Peyer's patch (tissue), 4 donors: ENCODE data around the gene MOB3A. TPM values are rescaled to one million over a fixed set of nuclear protein-coding genes. Genes with fewer than 3 reads are reported as not detected.
"Not testable (repeated sequence)": the region's sequence is repeated elsewhere in the genome, so short reads cannot be mapped to it uniquely, and the experiment has no call there.

ENCODE experiments used
- DNase-seq, 3 donors: peaks; one replicate each; pipeline ENCODE4 v3.0.0-alpha.2; 2017 to 2019
- H3K27ac ChIP-seq, 4 donors: fragments of 200-600 bp; sonication (generic); one replicate each; pipeline ENCODE4 v1.5.1; 2016 to 2019
- H3K27me3 ChIP-seq, 2 donors: fragments of 200-600 bp; sonication (generic); one replicate each; pipeline ENCODE4 v1.5.1; 2019
- H3K36me3 ChIP-seq, 3 donors: fragments of 200-600 bp; sonication (generic); one replicate each; pipeline ENCODE4 v1.5.1; 2016 to 2019
- H3K4me1 ChIP-seq, 4 donors: fragments of 200-600 bp; sonication (generic); one replicate each; pipeline ENCODE4 v1.5.1; 2016 to 2019
- H3K4me3 ChIP-seq, 4 donors: fragments of 200-600 bp; sonication (generic); 1 replicate in 3 of 4; 2 replicates in 1 of 4; pipeline ENCODE4 v1.5.1; 2016 to 2019; ENCODE audit warnings: mild to moderate bottlenecking in 1 of 4
- H3K9me3 ChIP-seq, 4 donors: fragments of 200-600 bp; sonication (generic); one replicate each; pipeline ENCODE4 v1.5.1; 2016 to 2019; ENCODE audit warnings: mild to moderate bottlenecking in 1 of 4
- POLR2A ChIP-seq, 2 donors: fragments of 450-650 bp; IDR thresholded peaks; one replicate each; pipeline ENCODE4 v1.5.1; 2017; ENCODE audit warnings: antibody characterized with exemption in 2 of 2, mild to moderate bottlenecking in 2 of 2, moderate library complexity in 2 of 2
- total RNA-seq, 4 donors: library from RNA; depleted of rRNA; stranded (reverse); fragments of >200 nt; gene quantifications; one replicate each; pipeline ENCODE4 v1.1.0, GENCODE V29; 2016
- TF ChIP-seq, protein P1 (sequence below), 6 experiments: fragments of 450-650 bp in 4 of 6; fragments of 200-600 bp in 2 of 6; sonication (generic) in 1 of 6; IDR thresholded peaks; one replicate each; pipeline ENCODE4 v1.5.1; 2017 to 2019; ENCODE audit warnings: antibody characterized with exemption in 6 of 6, mild to moderate bottlenecking in 3 of 6, moderate library complexity in 1 of 6

The MOB3A gene
- total RNA-seq, 4 donors from 2014 or later: 32.6 to 55.3 (median 35.1) TPM

DNA sequence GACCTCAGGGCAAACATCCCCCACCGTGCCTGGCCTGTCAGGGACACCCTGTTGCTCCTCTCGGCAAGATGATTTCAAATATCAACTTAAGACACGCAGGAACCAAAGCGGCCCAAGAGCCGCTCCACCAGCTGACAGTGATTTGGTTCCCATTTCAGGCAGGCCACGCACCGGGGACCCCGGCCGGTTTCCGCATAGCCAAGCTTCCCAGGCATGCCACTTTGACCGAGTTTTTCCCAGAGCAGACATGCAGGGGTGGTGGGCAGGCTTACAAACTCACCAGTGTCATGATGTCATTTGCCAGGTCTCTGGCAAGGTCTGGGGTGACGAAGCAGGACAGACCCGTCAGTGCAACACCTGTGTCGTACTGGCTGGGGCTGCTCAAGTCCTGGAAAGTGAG is 36.1 kb upstream of the MOB3A start:
- no peaks in the 10 kb centered on the region for H3K27me3 ChIP-seq
- no peaks in the 10 kb centered on the region for H3K9me3 ChIP-seq
- DNase-seq: no peak
- H3K36me3 ChIP-seq: peaks cover 0 to 70% (median 0%) of the 10 kb centered on the region in 3 donors
- no peak overlapping the region for H3K27ac ChIP-seq
- H3K4me3 ChIP-seq: no peak overlapping the region
- no peak for TF ChIP-seq POLR2A (IDR thresholded peaks at IDR 0.05)
- TF ChIP-seq, protein P1, sequence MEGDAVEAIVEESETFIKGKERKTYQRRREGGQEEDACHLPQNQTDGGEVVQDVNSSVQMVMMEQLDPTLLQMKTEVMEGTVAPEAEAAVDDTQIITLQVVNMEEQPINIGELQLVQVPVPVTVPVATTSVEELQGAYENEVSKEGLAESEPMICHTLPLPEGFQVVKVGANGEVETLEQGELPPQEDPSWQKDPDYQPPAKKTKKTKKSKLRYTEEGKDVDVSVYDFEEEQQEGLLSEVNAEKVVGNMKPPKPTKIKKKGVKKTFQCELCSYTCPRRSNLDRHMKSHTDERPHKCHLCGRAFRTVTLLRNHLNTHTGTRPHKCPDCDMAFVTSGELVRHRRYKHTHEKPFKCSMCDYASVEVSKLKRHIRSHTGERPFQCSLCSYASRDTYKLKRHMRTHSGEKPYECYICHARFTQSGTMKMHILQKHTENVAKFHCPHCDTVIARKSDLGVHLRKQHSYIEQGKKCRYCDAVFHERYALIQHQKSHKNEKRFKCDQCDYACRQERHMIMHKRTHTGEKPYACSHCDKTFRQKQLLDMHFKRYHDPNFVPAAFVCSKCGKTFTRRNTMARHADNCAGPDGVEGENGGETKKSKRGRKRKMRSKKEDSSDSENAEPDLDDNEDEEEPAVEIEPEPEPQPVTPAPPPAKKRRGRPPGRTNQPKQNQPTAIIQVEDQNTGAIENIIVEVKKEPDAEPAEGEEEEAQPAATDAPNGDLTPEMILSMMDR (IDR thresholded peaks at IDR 0.05): no peak
- no peaks in the 10 kb centered on the region for H3K4me1 ChIP-seq

GRCh38 chr19:2131012-2131975 is 35.2 kb upstream of the MOB3A start:
- not testable (repeated sequence) for DNase-seq, H3K4me1 ChIP-seq, H3K27ac ChIP-seq, H3K4me3 ChIP-seq, H3K9me3 ChIP-seq, H3K27me3 ChIP-seq
- peaks cover 0 to 70% (median 0%) of the 10 kb centered on the region in 3 donors for H3K36me3 ChIP-seq

GRCh38 chr19:2129892-2130770 is 34.0 kb upstream of the MOB3A start:
- H3K36me3 ChIP-seq: peaks cover 0 to 72% (median 0%) of the 10 kb centered on the region in 3 donors
- H3K4me1 ChIP-seq: no peaks in the 10 kb centered on the region
- no peak for TF ChIP-seq POLR2A (IDR thresholded peaks at IDR 0.05)
- TF ChIP-seq, protein P1 (IDR thresholded peaks at IDR 0.05): no peak
- H3K4me3 ChIP-seq: no peak overlapping the region
- no peaks in the 10 kb centered on the region for H3K9me3 ChIP-seq
- no peaks in the 10 kb centered on the region for H3K27me3 ChIP-seq
- no peak for DNase-seq
- H3K27ac ChIP-seq: no peak overlapping the region

GRCh38 chr19:2129486-2129885 is 33.4 kb upstream of the MOB3A start:
- no peaks in the 10 kb centered on the region for H3K9me3 ChIP-seq
- DNase-seq: no peak
- no peaks in the 10 kb centered on the region for H3K27me3 ChIP-seq
- TF ChIP-seq, protein P1 (IDR thresholded peaks at IDR 0.05): no peak
- TF ChIP-seq POLR2A (IDR thresholded peaks at IDR 0.05): no peak
- H3K27ac ChIP-seq: no peak overlapping the region
- H3K4me3 ChIP-seq: no peak overlapping the region
- peaks cover 0 to 75% (median 0%) of the 10 kb centered on the region in 3 donors for H3K36me3 ChIP-seq
- H3K4me1 ChIP-seq: no peaks in the 10 kb centered on the region

- Histone ChIP-seq H3K36me3 (peaks cover 0 to 77% (median 0%) of the 10 kb centered on the region in 3 donors), H3K27ac (no peak overlapping the region), H3K4me3 (no peak overlapping the region), H3K27me3 (no peaks in the 10 kb centered on the region), H3K9me3 (no peaks in the 10 kb centered on the region), H3K4me1 (no peaks in the 10 kb centered on the region)
- DNase-seq: no peak
- no peak for TF ChIP-seq POLR2A (IDR thresholded peaks at IDR 0.05)
- TF ChIP-seq, protein P1 (IDR thresholded peaks at IDR 0.05): no peak
These were observed 32.9 kb upstream of the MOB3A start for GRCh38 chr19:2129022-2129421.

DNA sequence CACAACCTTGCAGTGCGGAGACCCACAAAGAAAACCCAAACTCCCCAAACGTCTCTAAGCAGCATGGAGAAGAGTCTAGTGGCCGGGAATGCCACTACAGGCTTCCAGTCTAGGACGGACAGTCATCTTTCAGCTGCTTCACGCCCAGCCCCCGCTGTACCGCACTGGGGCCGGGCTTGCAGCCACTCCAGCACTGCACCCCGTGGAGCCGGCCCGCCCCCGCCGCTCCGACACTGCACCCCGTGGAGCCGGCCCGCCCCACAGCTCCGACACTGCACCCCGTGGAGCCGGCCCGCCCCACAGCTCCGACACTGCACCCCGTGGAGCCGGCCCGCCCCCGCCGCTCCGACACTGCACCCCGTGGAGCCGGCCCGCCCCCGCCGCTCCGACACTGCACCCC is 32.1 kb upstream of the MOB3A start:
- H3K36me3 ChIP-seq: peaks cover 0 to 83% (median 0%) of the 10 kb centered on the region in 3 donors

More for the DNA sequence above, 32.1 kb upstream of the MOB3A start:
- H3K9me3 ChIP-seq, DNase-seq, H3K4me3 ChIP-seq, H3K27me3 ChIP-seq, H3K27ac ChIP-seq, H3K4me1 ChIP-seq: not testable (repeated sequence)
